Tibial nerve (tissue), 4 donors: ENCODE measurements around the gene DNAAF3. TPM values are rescaled to one million over a fixed set of nuclear protein-coding genes. Genes with fewer than 3 reads are reported as not detected.

Experiments
- DNase-seq, 2 donors: peaks; one replicate each; pipeline ENCODE4 v3.0.0-alpha.2; 2019; ENCODE audit warnings: low spot score in 2 of 2
- H3K27ac ChIP-seq, 4 donors: fragments of 200-600 bp; sonication (generic) in 3 of 4; one replicate each; pipeline ENCODE4 v1.5.1; 2017 to 2019; ENCODE audit warnings: mild to moderate bottlenecking in 1 of 4
- H3K27me3 ChIP-seq, 2 donors: fragments of 200-600 bp; sonication (generic) in 1 of 2; one replicate each; pipeline versions ENCODE4 v1.5.1 to v1.6.0; 2017 to 2019
- H3K36me3 ChIP-seq, 3 donors: fragments of 200-600 bp; sonication (generic); one replicate each; pipeline ENCODE4 v1.5.1; 2018 to 2019
- H3K4me1 ChIP-seq, 4 donors: fragments of 200-600 bp; sonication (generic) in 3 of 4; one replicate each; pipeline ENCODE4 v1.5.1; 2017 to 2019
- H3K4me3 ChIP-seq, 4 donors: fragments of 200-600 bp; sonication (generic) in 3 of 4; one replicate each; pipeline ENCODE4 v1.5.1; 2017 to 2019; ENCODE audit warnings: mild to moderate bottlenecking in 1 of 4, moderate library complexity in 1 of 4
- H3K9me3 ChIP-seq, 4 donors: fragments of 200-600 bp; sonication (generic) in 3 of 4; one replicate each; pipeline ENCODE4 v1.5.1; 2017 to 2019
- CTCF ChIP-seq, 5 experiments: fragments of 200-600 bp in 3 of 5; fragments of 450-650 bp in 2 of 5; sonication (generic) in 3 of 5; IDR thresholded peaks; one replicate each; pipeline ENCODE4 v1.5.1; 2016 to 2019; ENCODE audit warnings: antibody characterized with exemption in 5 of 5, mild to moderate bottlenecking in 3 of 5, moderate library complexity in 2 of 5
- EP300 ChIP-seq, 2 donors: sonication (generic); formaldehyde crosslinking; IDR thresholded peaks; one replicate each; pipeline ENCODE4 v1.6.1; 2017; ENCODE audit warnings: antibody characterized with exemption in 2 of 2, mild to moderate bottlenecking in 1 of 2
- POLR2A ChIP-seq, 2 donors: fragments of 450-650 bp; IDR thresholded peaks; one replicate each; pipeline ENCODE4 v1.6.1; 2017; ENCODE audit warnings: antibody characterized with exemption in 2 of 2, mild to moderate bottlenecking in 2 of 2, moderate library complexity in 2 of 2
- WGBS, 2 donors: methylation state at CpG; one replicate each; pipeline ENCODE4 v1.1.5; 2018; 5-methylcytosine and 5-hydroxymethylcytosine counted together
- total RNA-seq, 4 donors: library from RNA; depleted of rRNA; stranded (reverse); fragments of >200 nt; gene quantifications; one replicate each; pipeline ENCODE4 v1.1.0, GENCODE V29; 2016

The DNAAF3 gene
- total RNA-seq = 1 to 10 TPM in 2 of 4 donors, not detected in 2; 1.2 to 2.7 TPM

GRCh38 chr19:55166530-55167268 lies at the start of gene DNAAF3:
Gene DNAAF3, minus strand, starts transcription at chr19:55166613. Its CDS starts 200 bp downstream, at chr19:55166413.
- no peak within 1 kb of the TSS for H3K27ac ChIP-seq
- TF ChIP-seq POLR2A (IDR thresholded peaks at IDR 0.05) = no peak
- TF ChIP-seq EP300 (IDR thresholded peaks at IDR 0.05) = no peak
- TF ChIP-seq CTCF (IDR thresholded peaks at IDR 0.05) = no peak
- H3K36me3 ChIP-seq = no peaks in the 10 kb centered on the region
- H3K4me1 ChIP-seq = peaks cover 0 to 16% (median 2%) of the 10 kb centered on the region in 4 donors
- H3K27me3 ChIP-seq = peaks cover 0 to 99% of the 10 kb centered on the region in 2 donors
- H3K9me3 ChIP-seq = no peaks in the 10 kb centered on the region
- DNase-seq = peak; percentile 41 to 69
- 2 to 3% methylated on average over 33 of the region's 33 CpGs for WGBS, 2 donors
- H3K4me3 ChIP-seq = peak within 1 kb of the TSS in 3 of 4 donors; percentile 28 to 45 (median 39)

- peaks cover 0 to 14% (median 8%) of the 10 kb centered on the region in 4 donors for H3K4me1 ChIP-seq
- H3K4me3 ChIP-seq = no peak overlapping the region
- no peak for TF ChIP-seq EP300 (IDR thresholded peaks at IDR 0.05)
- TF ChIP-seq CTCF (IDR thresholded peaks at IDR 0.05) = no peak
- TF ChIP-seq POLR2A (IDR thresholded peaks at IDR 0.05) = no peak
- H3K27ac ChIP-seq = no peak overlapping the region
- H3K36me3 ChIP-seq = no peaks in the 10 kb centered on the region
- peaks cover 0 to 23% (median 0%) of the 10 kb centered on the region in 4 donors for H3K9me3 ChIP-seq
- H3K27me3 ChIP-seq = peaks cover 0 to 10% of the 10 kb centered on the region in 2 donors
- DNase-seq = no peak
- 83 to 85% methylated on average over 7 of the region's 7 CpGs for WGBS, 2 donors
These were observed 47.1 kb upstream of the DNAAF3 start for GRCh38 chr19:55213547-55213946.

GRCh38 chr19:55212447-55212846 lies 46.0 kb upstream of the DNAAF3 start:
- no peak overlapping the region for H3K27ac ChIP-seq
- H3K36me3 ChIP-seq = no peaks in the 10 kb centered on the region
- TF ChIP-seq CTCF (IDR thresholded peaks at IDR 0.05) = no peak
- H3K9me3 ChIP-seq = peaks cover 0 to 23% (median 0%) of the 10 kb centered on the region in 4 donors
- H3K4me3 ChIP-seq = no peak overlapping the region
- 73 to 76% methylated on average over 3 of the region's 3 CpGs for WGBS, 2 donors
- peaks cover 0 to 10% of the 10 kb centered on the region in 2 donors for H3K27me3 ChIP-seq
- DNase-seq = no peak
- peaks cover 0 to 14% (median 8%) of the 10 kb centered on the region in 4 donors for H3K4me1 ChIP-seq

GRCh38 chr19:55209693-55210472 lies 43.5 kb upstream of the DNAAF3 start:
- Histone ChIP-seq H3K27ac (peak overlapping the region in 1 of 4 donors; percentile 38), H3K4me3 (no peak overlapping the region), H3K4me1 (peaks cover 0 to 10% (median 7%) of the 10 kb centered on the region in 4 donors), H3K9me3 (peaks cover 0 to 23% (median 0%) of the 10 kb centered on the region in 4 donors), H3K36me3 (no peaks in the 10 kb centered on the region), H3K27me3 (peaks cover 0 to 13% of the 10 kb centered on the region in 2 donors)
- WGBS, 2 donors = 54 to 62% methylated on average over 17 of the region's 17 CpGs
- no peak for TF ChIP-seq EP300 (IDR thresholded peaks at IDR 0.05)
- TF ChIP-seq POLR2A (IDR thresholded peaks at IDR 0.05) = no peak
- no peak for TF ChIP-seq CTCF (IDR thresholded peaks at IDR 0.05)
- no peak for DNase-seq
